Measurements from ENCODE around the gene CAMTA1. TPM values are rescaled to one million over a fixed set of nuclear protein-coding genes. Genes with fewer than 3 reads are reported as not detected.

Gene CAMTA1
- total RNA-seq, 1 donor from 2014 or later: 166 TPM

GRCh38 chr1:7721940-7722669 is 936.9 kb downstream of the CAMTA1 start:
- intact Hi-C loops (cut with micrococcal nuclease): no loop called here
- ATAC-seq (peak; percentile 34), DNase-seq (no peak)

GRCh38 chr1:7722670-7723012 is 937.4 kb downstream of the CAMTA1 start:
- ATAC-seq: peak; percentile 50
- DNase-seq: no peak
- intact Hi-C loops (cut with micrococcal nuclease): no loop called here

- DNase-seq (no peak), ATAC-seq (peak; percentile 51)
- intact Hi-C loops (cut with micrococcal nuclease): no loop called here
Measured at GRCh38 chr1:7726623-7727022, 941.4 kb downstream of the CAMTA1 start.

- DNase-seq: no peak
- intact Hi-C loops (cut with micrococcal nuclease): no loop called here
- no peak for ATAC-seq
Measured at GRCh38 chr1:7727809-7728471, 942.7 kb downstream of the CAMTA1 start.

GRCh38 chr1:7729761-7730160 is 944.5 kb downstream of the CAMTA1 start:
- ATAC-seq: no peak
- no peak for DNase-seq
- intact Hi-C loops (cut with micrococcal nuclease): no loop called here

- ATAC-seq: no peak
- intact Hi-C loops (cut with micrococcal nuclease): no loop called here
Measured at GRCh38 chr1:7732331-7732730, 947.1 kb downstream of the CAMTA1 start.

DNA sequence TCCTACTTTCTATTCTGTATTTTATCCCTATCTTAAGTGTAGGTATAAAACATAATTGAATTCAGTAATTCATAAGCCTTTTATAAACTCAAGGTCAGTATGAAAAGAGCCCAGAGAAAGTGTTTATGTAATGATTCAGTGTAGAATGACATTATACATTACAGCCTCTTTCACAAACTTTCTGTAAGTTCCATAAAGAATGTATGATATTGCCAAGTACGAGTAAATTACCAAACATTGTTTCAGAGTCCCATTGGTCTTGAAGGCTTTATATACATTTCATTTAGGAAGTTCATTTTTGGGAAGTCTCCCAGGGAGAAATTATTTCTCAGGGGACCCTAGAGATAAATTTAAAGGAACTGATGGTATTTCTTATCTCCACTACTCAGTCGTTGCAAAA is 948.0 kb downstream of the CAMTA1 start:
- intact Hi-C loops (cut with micrococcal nuclease): no loop called here
- DNase-seq: no peak
- no peak for ATAC-seq

More at GRCh38 chr1:7732331-7732730, 947.1 kb downstream of the CAMTA1 start:
- no peak for DNase-seq

DNA sequence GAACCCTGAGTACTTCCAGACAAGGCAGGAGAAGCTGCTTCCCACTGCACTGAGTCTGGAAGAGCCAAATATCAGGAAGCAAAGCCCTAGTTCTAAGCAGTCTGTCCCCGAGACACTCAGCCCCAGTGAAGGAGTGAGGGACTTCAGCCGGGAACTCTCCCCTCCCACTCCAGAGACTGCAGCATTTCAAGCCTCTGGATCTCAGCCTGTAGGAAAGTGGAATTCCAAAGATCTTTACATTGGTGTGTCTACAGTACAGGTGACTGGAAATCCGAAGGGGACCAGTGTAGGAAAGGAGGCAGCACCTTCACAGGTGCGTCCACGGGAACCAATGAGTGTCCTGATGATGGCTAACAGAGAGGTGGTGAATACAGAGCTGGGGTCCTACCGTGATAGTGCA is 952.8 kb downstream of the CAMTA1 start:
- DNase-seq: no peak
- intact Hi-C loops (cut with micrococcal nuclease): no loop called here
- no peak for ATAC-seq

DNA sequence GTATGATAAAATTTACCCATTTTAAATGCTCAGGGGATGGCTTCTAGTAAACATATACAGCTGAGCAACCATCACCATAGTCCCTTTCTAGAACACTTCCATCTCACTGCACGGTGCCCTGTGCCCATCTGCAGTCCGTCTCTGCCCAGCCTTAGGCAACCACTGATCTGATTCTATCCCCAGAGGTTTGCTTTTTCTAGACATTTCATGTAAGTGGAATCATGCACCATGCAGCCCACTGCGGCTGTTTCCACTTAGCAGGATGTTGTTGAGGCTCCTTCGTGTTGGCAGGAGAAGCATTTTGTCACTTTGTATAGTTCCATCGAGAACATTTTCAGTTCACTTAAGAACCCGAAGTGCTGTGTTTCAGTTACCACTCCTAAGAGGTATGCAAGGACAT is 958.1 kb downstream of the CAMTA1 start:
- intact Hi-C loops (cut with micrococcal nuclease): no loop called here
- DNase-seq: no peak
- no peak for ATAC-seq

DNA sequence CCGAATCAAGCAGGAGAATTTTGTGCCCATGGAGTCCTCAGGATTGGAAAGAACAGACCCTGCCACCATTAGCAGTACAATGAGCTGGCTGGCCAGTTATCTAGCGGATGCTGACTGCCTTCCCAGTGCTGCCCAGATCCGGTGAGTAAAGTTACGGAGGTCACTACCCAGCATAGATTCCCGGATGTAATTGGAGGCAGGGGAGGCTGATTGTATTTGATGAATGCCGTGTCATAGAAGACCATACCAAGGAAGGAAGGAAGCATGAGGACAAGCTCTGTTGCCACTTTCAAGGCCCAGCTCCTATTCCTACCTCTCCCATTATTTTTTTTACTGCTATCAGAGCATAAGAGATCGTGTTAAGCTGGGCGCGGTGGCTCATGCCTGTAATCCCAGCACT is 959.6 kb downstream of the CAMTA1 start:
- DNase-seq (no peak), ATAC-seq (no peak)
- intact Hi-C loops (cut with micrococcal nuclease): no loop called here

GRCh38 chr1:7745783-7746182 is 960.5 kb downstream of the CAMTA1 start:
- ATAC-seq (no peak), DNase-seq (no peak)
- intact Hi-C loops (cut with micrococcal nuclease): no loop called here

DNA sequence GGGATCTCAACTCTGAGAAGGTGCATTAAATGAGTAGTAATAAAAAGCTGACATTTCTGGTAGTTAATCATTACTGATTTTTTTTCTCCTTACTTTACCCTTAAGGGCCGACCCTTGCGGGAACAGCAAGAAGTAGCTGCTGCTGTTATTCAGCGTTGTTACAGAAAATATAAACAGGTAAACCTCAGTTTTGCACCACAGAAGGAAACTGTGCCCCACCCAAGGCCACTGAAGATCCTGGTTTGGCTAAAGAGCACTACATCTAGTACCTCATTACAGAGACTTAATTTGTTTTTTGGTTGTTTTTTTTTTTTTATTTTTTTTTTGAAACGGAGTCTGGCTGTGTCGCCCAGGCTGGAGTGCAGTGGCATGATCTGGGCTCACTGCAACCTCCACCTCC is 962.4 kb downstream of the CAMTA1 start:
- no peak for ATAC-seq
- no peak for DNase-seq
- intact Hi-C loops (cut with micrococcal nuclease): no loop called here

DNA sequence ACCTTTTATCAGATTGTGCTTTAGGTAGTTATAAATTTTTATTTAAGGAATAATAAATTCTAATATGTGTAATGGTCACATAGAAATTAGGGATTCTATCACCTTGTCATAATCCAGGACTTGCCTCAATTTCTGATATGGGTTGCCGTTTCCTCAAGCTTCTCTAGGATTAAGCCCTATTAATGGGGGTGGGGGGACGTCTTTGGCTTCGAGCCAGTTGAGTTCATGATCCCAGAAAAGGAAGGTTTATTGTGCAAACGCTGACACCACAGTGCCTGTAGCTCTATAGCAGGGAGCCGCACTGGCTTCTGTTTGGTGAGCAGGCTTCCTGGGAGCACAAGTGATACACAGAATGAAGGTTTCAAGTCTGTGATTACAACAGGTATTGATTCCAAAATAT is 963.9 kb downstream of the CAMTA1 start:
- ATAC-seq (no peak), DNase-seq (no peak)
- intact Hi-C loops (cut with micrococcal nuclease): no loop called here

DNA sequence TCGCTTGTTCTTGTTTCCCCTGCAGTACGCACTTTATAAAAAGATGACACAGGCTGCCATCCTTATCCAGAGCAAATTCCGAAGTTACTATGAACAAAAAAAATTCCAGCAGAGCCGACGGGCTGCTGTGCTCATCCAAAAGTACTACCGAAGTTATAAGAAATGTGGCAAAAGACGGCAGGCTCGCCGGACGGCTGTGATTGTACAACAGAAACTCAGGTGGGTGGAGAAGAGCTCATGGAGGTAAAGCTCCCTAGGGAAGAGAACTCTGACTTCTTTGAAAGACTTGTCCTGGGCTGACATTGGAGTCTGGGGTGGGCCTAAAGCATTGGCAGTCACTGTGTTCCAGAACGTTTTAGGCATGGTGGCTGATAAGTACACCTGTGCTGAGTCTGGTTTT is 965.9 kb downstream of the CAMTA1 start:
- no peak for ATAC-seq
- intact Hi-C loops (cut with micrococcal nuclease): no loop called here
- DNase-seq: no peak

- ATAC-seq (peak; percentile 68), DNase-seq (peak; percentile 53)
- intact Hi-C loops (cut with micrococcal nuclease): loop anchor here (2.0 kb wide), 1 partner anchor 86 kb away; no protein-coding TSS in a partner anchor
Measured at GRCh38 chr1:7752512-7753417, 967.5 kb downstream of the CAMTA1 start.

DNA sequence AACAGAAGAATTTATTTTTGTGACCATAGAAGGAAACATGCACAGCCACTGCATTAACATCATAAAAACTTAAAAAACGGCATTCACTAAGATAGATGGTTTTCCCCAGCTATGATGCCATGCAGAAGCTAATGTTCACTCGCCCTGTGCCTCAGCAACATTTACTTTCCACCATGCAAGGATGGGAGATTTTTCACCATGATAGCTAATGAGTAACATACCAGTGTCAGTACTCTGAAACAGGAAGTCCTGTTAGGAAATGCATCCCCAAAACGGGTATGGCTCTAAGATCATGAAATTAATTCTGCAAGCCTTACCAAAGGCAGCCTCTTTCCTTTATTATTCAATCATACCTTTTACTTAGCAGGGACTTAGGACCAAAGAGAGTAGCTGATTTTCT is 968.4 kb downstream of the CAMTA1 start:
- ATAC-seq (no peak), DNase-seq (no peak)
- intact Hi-C loops (cut with micrococcal nuclease): loop anchor here (2.0 kb wide), 1 partner anchor 87 kb away; no protein-coding TSS in a partner anchor

- intact Hi-C loops (cut with micrococcal nuclease): no loop called here
- ATAC-seq (no peak), DNase-seq (no peak)
Measured at GRCh38 chr1:7754234-7754633, 969.0 kb downstream of the CAMTA1 start.

GRCh38 chr1:7755448-7755847 is 970.2 kb downstream of the CAMTA1 start:
- DNase-seq (no peak), ATAC-seq (no peak)
- intact Hi-C loops (cut with micrococcal nuclease): no loop called here

- ATAC-seq: no peak
- no peak for DNase-seq
- intact Hi-C loops (cut with micrococcal nuclease): no loop called here
Measured at GRCh38 chr1:7760245-7760644, 975.0 kb downstream of the CAMTA1 start.

DNA sequence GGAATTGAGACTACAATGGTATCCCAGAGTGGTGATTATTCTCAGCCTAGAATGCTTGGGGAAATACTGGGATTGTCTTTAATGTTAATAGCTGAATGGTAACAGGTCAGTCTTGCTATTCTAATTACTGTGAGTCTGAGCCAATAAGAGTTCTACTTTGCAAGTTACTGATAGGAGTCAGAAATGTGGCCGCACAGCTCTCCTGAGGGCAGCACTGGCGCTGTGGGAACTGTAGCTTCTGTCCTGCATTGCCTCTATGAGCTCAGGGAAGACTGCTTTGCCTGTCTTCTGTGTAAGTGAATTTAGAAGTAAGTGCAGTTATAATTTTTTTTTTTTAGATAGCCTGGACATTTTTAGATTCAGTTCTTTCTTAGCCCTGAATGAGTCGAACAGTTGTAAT is 975.8 kb downstream of the CAMTA1 start:
- ATAC-seq: peak; percentile 34
- DNase-seq: no peak
- intact Hi-C loops (cut with micrococcal nuclease): no loop called here
